GM19043 (cell line): ENCODE data around the gene H6PD.
A peak's percentile ranks its signal among the peaks of the same experiment; 100 is the strongest.

Experiments used
- ATAC-seq: cut with Tn5 transposase; IDR thresholded peaks from one replicate; pipeline ENCODE4 v1.9.1; 2021; ENCODE audit warnings: low read depth; ENCODE audit not compliant: unreplicated experiment

Gene H6PD

DNA sequence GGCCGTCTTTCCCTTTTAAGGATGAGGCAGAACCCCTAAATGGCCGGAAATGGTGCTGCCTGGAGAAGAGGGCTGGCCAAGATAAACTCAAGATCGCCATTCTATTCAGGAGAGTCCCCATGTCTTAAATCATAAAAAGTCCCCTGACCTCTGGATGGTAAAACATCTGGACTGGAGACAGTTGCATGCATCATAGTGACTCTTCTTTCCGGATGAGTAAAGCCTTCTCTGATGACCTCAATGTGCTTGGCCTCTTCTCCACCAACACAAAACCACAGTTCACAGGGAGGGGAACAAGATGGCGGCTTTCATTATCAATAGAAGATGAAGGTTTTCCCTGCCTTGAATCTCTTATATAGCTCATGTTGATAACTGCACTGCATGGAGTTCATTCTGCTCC is 27.5 kb upstream of the H6PD start:
- ATAC-seq: no peak

DNA sequence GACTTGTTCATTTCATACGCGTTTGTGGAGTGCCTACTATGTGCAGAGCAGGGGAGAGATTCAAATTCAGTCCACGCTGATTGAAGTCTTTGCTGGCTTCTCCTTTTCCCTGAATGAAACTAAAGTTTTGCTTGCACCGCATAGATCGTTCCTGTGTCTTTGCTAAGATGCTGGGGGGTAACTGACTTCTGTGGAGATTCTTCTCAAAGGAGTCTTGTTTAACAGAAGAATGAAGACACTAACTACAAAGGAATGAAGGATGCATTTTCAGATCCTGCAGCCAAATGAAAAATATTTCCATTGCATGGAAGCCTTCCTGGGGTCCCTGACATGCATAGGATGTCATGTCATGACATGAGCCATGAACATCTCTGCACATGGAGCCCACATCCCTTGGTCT is 26.9 kb upstream of the H6PD start:
- ATAC-seq: no peak

DNA sequence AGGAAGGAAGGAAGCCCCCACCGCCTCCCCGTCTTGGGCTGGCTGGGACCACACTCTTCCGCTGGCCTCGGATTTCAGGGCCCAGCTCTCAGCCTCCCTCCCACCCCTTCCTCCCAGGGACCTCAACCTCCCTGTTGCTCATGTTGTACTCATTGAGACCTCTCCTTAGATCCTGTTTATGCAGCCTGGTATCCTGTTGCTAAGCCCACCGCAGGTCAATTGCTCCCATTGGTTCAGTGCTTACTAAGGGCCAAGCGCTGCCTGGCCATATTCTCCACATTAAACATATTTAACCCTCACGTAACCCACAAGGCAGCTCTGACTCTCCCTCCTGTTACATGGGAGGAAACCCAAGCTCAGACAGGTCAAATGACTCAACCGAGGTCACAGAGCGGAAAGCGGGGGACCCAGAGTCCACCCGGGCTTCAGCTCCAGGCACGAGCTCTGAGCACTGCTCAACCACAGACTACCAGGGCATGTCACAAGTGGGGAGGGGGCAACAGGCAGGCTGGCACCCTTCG is 23.2 kb upstream of the H6PD start:
- ATAC-seq: no peak

DNA sequence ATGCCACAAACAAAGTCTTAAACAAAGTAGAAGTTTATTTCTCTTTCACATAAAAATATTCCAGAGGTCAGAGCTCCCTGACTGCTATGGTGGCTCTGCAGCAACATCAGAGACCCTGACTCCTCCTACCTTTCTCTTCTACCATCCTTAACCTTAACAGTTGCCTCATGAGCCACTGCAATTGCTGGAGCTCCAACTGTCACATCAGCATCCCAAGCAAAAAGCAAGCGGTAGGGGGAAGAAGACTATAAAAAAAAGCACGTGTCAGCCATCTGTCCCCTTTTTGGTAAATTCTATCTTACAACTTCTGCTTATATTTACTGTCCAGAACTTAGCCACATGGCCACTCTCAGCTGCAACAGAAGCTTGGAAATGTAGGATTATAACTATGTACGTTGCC is 21.8 kb upstream of the H6PD start:
- no peak for ATAC-seq

DNA sequence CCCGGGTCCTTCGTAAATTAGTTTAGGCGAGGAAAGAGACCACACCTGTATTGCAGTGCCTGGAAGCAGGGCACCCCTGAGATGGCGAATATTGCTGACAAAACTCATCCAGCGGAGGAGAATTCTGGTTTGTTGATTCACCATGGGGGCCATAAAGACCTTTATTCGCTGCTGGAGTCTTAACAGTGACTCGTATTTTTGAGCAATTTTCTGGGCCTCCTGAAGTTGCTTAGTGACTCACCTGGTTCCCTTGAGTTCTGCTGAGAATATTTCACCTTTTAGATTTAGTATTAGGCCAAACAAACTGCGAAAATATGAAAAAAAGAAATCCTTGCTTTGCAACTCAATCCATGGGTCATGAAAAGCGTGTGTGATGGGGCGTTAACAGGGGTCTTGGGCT is 20.6 kb upstream of the H6PD start:
- ATAC-seq: no peak

DNA sequence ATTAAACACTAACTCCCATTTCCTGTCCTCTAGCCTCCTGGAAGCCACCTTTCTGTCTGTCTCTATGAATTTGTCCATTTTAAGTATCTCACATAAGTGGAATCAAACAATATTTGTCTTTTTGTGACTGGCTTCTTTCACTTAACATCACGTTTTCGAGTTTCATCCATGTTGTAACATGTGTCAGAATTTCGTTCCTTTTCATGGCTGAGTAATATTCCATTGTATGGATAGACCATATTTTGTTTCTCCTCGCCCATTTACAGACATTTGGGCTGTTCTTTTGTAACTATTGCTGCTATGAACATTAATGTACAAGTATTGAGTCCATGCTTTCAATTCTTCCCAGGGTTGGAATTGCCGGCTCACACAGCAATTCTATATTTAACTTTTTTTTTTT is 15.7 kb upstream of the H6PD start:
- no peak for ATAC-seq

DNA sequence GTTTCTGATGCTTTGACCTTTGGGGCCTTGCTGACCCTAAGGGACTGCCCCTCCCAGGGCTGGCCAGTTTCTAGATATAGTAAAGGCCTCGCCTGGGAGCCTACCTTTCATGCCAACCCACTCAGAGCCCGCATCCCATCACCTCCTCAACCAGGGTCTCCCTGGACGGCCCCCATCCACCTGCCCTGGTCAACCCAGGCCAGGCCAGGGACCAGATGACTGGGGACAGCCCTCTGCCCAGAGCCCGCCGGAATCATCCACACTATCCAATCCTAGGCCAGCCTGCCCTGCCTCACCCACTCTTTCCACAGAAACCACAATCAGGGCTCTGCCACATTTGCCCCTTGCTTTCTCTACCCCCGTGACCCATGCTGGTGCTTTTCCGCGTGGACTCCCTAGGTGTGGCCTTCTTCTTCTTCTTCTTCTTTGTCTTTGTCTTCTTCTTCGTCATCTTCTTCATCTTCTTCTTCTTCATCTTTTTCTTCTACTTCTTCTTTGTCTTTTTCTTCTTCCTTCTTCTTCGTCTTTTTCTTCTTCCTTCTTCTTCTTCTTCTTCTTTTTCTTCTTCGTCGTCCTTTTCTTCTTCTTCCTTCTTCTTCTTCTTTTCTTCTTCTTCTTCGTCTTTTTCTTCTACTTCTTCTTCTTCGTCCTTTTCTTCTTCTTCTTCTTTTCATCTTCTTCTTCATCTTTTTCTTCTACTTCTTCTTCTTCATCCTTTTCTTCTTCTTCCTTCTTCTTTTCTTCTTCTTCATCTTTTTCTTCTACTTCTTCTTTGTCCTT is 11.5 kb upstream of the H6PD start:
- ATAC-seq: no peak

DNA sequence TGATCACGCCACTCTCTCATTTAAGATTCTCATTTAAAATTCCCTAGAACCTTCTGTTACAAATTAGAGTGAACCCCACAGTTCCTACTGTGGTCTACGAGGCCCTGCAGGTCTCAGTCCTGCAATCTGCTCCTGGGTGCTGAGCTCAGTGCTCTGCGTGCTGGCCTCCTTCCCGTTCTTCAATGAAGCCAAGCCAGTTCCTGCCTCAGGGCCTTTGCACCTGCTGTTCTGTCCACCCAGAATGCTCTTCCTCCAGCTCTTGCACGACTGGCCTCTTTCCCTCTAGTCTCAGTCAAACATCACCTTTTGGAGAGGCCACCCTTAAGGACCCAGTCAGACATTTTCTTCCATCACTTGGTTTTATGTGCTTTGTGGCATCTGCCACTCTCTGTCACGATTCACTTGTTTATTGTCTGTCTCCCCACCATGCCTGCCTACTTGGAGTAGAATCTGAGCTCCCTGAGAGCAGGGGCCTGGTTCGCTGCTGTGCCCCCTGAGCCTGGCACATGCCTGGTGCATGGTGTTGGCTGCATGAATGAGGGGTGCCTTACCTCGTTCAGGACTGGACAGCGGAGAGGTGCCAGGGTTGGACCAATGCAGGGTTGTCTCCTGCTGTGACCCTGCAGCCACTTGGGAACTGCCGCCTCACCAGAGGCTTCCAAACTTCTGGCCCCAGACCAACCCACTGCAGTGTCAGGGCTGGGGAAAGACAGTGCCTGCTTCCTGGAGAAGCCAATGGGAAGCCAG is 9.7 kb upstream of the H6PD start:
- ATAC-seq: no peak

DNA sequence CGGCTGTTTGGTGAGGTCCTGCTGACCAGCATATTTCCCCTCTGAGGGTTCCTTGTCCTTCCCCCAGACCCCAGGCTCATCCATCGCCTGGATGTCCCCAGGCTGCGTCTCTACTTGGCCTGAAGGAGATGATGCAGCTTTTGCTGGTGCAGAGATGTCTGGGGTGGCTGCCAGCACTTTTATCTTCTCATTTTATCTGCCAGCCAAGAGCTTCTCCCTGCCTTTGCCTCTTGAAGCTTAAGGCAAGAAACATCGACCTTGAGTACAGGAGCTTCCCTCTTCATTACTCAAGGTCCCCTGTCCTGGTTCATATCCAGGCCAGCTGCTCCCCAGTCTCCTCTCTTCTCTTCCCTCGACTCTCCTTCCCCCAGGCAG is 9.2 kb upstream of the H6PD start:
- ATAC-seq: no peak

DNA sequence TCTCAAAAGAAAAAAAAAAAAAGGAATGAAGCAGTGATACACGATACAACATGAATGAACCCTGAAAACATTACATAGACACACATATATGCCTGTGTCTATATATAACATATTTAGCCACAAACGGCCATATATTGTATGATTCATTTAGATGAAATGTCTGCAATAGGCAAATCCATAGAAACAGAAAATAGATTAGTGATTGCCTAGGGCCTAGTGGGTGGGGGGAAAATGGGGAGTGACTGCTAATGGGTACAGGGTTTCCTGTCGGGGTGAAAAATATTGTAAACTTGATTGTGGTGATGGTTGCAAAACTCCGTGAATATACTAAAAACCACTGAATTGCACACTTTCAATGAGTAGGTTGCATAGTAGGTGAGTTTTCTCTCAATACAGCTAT is 6.0 kb upstream of the H6PD start:
- ATAC-seq: no peak

DNA sequence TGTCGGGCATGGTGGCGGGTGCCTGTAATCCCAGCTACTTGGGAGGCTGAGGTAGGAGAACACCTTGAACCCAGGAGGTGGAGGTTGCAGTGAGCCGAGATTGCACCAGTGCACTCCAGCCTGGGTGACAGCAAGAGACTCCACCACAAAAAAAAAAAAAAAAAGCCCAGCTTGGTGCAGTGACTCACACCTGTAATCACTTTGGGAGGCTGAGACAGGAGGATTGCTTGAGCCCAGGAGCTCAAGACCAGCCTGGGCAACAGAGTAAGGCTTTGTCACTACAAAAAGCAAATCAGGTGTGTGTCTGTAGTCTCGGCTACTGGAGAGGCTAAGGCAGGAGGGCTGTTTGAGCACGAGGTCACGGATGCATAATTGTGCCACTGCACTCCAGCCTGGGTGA is 5.0 kb upstream of the H6PD start:
- no peak for ATAC-seq

DNA sequence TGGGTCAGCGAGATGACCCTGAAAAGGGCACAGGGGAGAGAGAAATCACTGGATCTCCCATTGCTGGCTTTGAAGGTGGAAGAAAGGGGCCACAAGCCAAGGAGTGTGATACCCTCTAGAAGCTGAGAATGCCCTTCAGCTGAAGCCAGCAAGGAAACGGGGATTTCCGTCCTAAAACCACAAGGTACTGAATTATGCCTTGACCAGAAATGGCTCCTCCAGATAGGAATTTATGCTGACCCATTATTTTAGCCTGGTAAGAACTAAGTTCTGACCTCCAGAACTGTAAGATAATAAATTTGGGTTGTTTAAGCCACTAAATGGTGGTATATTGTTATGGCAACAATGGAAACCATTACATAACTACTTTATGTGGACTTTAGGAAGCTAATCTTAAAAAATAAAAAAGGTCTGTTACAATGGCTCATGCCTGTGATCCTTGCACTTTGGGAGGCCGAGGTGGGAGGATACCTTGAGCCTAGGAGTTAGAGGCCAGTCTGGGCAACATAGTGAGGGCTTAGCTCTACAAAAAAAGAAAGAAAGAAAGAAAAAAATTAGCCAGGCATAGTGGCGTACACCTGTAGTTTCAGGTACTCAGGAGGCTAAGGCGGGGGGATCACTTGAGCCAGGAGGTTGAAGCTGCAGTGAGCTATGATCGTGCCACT is 3.6 kb upstream of the H6PD start:
- no peak for ATAC-seq

DNA sequence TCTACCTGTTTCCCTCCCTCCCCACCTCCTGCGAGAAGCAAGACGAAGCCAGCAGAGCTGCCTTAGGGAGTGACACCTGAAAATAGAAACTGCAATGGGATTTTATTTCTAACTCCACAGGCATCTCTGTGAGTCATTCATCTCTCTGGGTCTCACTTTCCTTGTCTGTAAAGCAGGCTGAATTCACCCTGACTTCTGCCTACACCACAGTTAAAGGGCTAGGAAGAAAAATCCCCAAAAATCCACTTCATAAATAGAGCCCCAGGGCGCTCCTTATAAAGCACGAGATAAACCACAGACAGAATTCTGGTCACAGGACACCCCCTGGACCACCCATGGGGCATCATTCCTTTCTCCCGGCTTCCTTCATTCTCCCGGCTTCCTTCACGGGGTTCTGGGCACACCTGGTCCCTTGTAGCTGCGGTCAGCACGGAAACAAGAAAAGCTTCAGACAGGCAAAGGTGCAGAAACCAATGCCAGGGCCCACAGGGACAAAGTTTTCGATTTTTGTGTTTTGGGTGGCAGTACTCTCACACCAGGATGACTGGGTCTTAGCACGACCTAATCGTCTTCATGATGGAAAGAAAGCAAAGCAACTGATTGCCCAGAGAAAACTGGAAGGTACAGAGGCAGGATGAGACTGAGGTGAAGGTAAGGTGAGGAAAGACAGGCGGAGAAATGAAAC is 2.8 kb upstream of the H6PD start:
- ATAC-seq: no peak

DNA sequence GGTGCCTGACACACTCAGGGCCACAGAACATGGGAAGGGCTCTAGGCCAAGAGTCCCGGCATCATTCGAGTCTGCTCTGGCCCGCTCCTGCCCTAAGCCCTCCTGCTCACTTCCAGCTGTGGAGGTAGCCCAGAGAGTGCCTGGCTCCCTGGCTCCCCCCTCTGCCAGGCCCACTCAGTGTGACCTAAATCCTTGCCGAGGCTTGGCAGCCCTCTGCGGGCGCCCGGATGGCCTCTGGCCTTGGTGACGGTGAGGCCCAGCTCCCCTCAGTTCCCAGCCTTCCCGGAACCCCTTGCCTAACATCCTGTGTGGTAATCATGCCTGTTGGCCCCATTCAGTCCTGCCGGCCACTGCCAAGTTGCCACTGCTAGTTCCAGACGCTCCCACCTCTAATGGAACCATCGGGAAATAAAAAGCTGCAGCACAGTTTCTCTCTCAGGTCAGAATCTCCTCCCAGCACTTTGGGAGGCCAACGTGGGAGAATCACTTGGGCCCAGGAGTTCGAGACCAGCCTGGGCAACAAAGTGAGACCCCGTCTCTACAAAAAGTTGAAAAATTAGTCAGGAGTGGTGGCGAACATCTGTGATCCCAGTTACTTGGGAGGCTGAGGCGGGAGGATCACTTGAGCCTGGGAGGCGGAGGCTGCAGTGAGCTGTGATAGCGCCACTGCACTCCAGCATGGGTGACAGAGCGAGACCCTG is 1.2 kb upstream of the H6PD start:
- ATAC-seq: no peak

DNA sequence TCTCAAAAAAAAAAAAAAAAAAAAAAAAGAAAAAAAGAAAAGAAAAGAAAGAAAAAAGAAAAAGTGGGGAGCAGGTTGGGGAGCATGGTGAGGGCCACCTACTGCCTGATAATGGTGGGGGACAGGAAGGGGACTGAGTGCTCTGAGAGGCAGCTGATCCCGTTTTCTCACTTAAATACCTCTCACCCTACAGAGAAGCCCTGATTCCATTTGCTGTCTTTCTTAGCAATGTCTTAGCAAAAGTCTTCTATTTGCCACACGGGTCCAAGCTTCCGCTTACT is 692 bp upstream of the H6PD start:
- ATAC-seq: no peak

DNA sequence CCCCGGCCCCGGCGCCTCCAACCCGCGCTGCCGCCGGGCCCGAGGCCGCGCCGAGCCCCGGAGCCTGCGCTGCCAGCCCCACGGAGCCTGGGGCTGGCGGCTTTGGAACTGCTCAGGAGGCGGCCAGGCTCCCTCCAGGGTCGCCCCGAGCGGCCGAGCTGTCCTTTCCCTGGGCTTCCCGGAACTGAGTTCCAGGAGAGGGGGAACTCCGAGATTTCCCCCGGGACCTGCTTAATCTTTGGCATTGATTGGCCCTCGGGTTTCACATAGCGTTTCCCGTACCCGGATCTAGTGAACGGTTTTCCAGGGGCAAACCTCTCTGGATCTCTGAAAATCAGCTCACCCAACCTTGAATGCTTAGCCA is 504 bp downstream of the H6PD start:
- peak; percentile 17 for ATAC-seq

DNA sequence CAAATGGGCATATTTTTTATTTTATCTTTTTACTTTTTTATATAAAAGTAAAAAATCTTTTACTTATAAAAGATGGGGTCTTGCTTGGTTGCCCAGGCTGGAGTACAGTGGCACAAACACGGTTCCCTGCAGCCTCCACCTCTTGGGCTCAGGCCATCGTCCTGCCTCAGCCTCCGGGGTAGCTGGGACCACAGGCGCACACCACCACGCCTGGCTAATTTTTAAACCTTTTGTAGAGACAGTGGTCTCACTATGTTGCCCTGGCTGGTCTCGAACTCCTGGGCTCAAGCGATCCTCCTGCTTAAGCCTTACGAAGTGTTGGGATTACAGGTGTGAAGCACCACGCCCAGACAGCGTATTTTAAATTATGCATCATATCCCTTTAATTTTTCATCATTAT is 986 bp downstream of the H6PD start:
- ATAC-seq: no peak

DNA sequence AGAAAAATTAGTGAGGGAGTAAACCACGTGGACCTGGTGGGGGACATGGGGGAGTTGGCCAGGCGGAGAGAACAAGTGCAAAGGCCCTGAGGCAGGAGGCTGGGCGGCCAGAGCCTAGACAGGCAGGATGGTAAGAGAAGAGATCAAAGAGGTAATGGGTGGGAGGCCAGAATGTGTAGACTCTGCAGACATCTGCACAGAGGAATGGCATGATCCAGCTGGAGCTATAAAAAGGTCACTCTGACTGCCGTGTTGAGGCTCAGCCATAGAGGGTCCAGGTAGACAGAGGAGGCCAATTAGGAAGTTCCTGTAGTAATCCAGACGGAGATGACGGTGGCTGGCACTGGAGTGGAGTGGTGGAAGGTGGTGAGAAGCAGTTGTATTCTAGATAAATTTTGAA is 3.6 kb downstream of the H6PD start:
- no peak for ATAC-seq

DNA sequence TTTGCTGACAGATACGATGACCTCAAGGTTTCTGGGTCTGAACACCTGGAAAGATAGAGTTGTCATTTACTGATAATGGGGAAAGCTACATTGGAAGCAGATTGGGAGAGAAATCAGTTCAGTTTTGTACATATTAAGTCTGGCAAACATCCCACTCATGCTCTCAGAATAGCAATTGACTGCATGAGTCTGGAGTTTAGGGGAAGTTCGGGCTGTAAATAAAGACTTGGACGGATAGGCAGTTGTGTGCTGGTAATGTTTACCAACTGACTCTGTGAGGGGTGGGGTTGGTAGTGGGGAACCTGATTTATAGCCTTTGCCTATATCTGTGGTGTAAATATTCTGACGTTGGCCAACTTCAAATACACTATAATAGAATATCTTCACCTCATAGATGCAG is 4.0 kb downstream of the H6PD start:
- no peak for ATAC-seq

DNA sequence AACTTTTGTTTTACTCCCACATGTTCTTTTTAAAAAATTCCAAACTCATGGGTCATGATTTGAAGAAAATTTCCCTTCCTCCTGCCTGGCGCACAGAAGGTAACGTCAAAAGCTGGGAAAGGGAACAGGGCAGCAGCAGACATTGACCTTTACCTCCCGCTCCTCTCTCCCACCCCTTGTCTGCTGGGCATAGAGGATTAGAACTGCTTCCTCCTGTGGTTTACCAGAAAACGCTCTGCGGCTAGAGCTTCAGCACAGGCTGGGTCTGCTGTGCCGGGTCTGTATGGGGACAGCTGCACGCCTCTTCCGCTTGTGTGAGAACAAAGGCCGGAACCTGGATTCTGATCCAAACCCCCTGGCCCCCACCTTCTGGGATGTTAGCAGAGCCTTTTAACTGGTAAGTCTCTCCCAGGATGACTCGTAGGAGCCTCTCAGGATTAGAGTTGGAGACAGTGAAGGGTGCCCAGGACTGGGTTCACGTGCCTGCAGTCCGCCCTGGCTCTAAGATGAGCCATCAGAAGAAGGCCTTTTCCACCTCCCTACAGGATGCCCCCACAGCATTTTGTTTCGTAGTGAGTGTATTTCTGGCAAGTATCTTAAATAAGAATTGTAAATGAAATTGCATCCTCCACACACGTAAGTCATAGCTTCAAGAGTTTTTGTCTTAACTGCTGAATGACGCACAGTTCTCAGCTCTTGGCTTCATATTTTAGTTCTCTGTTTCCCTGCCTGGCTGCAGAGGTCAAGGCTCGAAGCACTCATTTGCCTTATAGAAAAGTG is 5.2 kb downstream of the H6PD start:
- peak; percentile 52 for ATAC-seq
